Posterior vena cava (tissue), 2 donors: ENCODE results near the gene PDZD2. TPM values are rescaled to one million over a fixed set of nuclear protein-coding genes. Genes with fewer than 3 reads are reported as not detected.

Experiments
- DNase-seq: peaks from one replicate; pipeline ENCODE4 v3.0.0-alpha.2; 2020; ENCODE audit warnings: low spot score
- intact Hi-C, 2 donors: fragments of 100-400 bp; cut with DNase I; formaldehyde crosslinking; loops; one replicate each; pipeline versions ENCODE4 v1.14.1 to v1.14.2; 2022 to 2023
- microRNA-seq, 2 donors: library from miRNA; unstranded; fragments of <30 nt; microRNA quantifications; one replicate each; pipeline ENCODE4 v1.2.0, GENCODE V29; 2020 to 2021; ENCODE audit warnings: borderline microRNAs expressed in 2 of 2
- total RNA-seq, 2 donors: library from RNA; stranded (reverse); fragmentation: NEBNext Ultra II Directional; extraction: Animal tissue kit (Norgen Biotek cat#: 25700); gene quantifications; one replicate each; pipeline ENCODE4 v1.2.1, GENCODE V29; 2021
- donor health status: DM: yes; HTN: yes; CAD: no.
- donor health status: DM: yes; HTN: yes; CAD: no.

PDZD2 gene
- total RNA-seq, 2 donors from 2014 or later, result 4.1 to 4.9 TPM

GRCh38 chr5:32147236-32147635 lies 508.3 kb downstream of the PDZD2 start:
- intact Hi-C loops, result no loop called here
- DNase-seq, result no peak

GRCh38 chr5:32147959-32148358 lies 509.0 kb downstream of the PDZD2 start:
- intact Hi-C loops, result no loop called here
- no peak for DNase-seq

- intact Hi-C loops, result no loop called here
These were observed 511.4 kb downstream of the PDZD2 start for GRCh38 chr5:32150366-32150765.

GRCh38 chr5:32151198-32151597 lies 512.3 kb downstream of the PDZD2 start:
- intact Hi-C loops, result no loop called here
- no peak for DNase-seq

More at GRCh38 chr5:32150366-32150765, 511.4 kb downstream of the PDZD2 start:
- DNase-seq, result no peak

GRCh38 chr5:32153723-32154122 lies 514.8 kb downstream of the PDZD2 start:
- DNase-seq, result no peak
- intact Hi-C loops, result no loop called here

GRCh38 chr5:32155211-32155610 lies 516.3 kb downstream of the PDZD2 start:
- intact Hi-C loops, result no loop called here
- DNase-seq, result no peak

GRCh38 chr5:32156635-32157034 lies 517.7 kb downstream of the PDZD2 start:
- intact Hi-C loops, result no loop called here
- DNase-seq, result no peak

GRCh38 chr5:32157078-32157477 lies 518.1 kb downstream of the PDZD2 start:
- intact Hi-C loops, result no loop called here
- DNase-seq, result no peak

- DNase-seq, result no peak
These were observed 519.7 kb downstream of the PDZD2 start for GRCh38 chr5:32158679-32158975.

GRCh38 chr5:32159328-32160072 lies 520.6 kb downstream of the PDZD2 start:
- intact Hi-C loops, result no loop called here
- no peak for DNase-seq

More at GRCh38 chr5:32158679-32158975, 519.7 kb downstream of the PDZD2 start:
- intact Hi-C loops, result no loop called here

- DNase-seq, result no peak
- intact Hi-C loops, result no loop called here
These were observed 521.3 kb downstream of the PDZD2 start for GRCh38 chr5:32160228-32160627.

Small RNA genes lying within 50 kb of the gene (microRNA-seq; reads per million reads assigned to microRNA genes)
- 0 reads per million in 2 donors for gene MIR4279

Other genes starting within 250 kb of the PDZD2 start
- 10 to 100 TPM; 36.9 to 39.3 TPM for gene DROSHA, start 107.0 kb upstream of the PDZD2 start, total RNA-seq
- gene C5orf22, start 106.8 kb upstream of the PDZD2 start, total RNA-seq, result 10 to 100 TPM; 20.3 to 21.3 TPM